Nephron (organoid): ENCODE results near the gene PERM1.

ENCODE experiments used
- H3K27ac Mint-ChIP-seq, 3 experiments: 2 replicates each; pipeline ENCODE4 v1.8.0; 2020; ENCODE audit warnings: mixed read lengths in 3 of 3, mild to moderate bottlenecking in 2 of 3, moderate library complexity in 1 of 3
- H3K27me3 Mint-ChIP-seq: 2 replicates; pipeline ENCODE4 v1.8.0; 2021; ENCODE audit warnings: low read depth, mild to moderate bottlenecking, moderate library complexity, mixed read lengths
- H3K36me3 Mint-ChIP-seq: 2 replicates; pipeline ENCODE4 v1.8.0; 2020; ENCODE audit warnings: low read depth, mixed read lengths
- H3K4me1 Mint-ChIP-seq: 2 replicates; pipeline ENCODE4 v1.8.0; 2020; ENCODE audit warnings: mixed read lengths
- H3K4me3 Mint-ChIP-seq, 3 experiments: 2 replicates each; pipeline ENCODE4 v1.8.0; 2020; ENCODE audit warnings: mild to moderate bottlenecking in 3 of 3, mixed read lengths in 3 of 3, moderate library complexity in 2 of 3
- H3K9me3 Mint-ChIP-seq: 2 replicates; pipeline ENCODE4 v1.8.0; 2020; ENCODE audit warnings: mixed read lengths
- TF ChIP-seq, protein P1 (sequence below), 3 experiments: fragments of 200-600 bp; sonication (generic); IDR thresholded peaks; one replicate each; pipeline ENCODE4 v1.5.0; 2021; ENCODE audit warnings: antibody characterized with exemption in 3 of 3; ENCODE audit not compliant: unreplicated experiment in 3 of 3

The PERM1 gene

DNA sequence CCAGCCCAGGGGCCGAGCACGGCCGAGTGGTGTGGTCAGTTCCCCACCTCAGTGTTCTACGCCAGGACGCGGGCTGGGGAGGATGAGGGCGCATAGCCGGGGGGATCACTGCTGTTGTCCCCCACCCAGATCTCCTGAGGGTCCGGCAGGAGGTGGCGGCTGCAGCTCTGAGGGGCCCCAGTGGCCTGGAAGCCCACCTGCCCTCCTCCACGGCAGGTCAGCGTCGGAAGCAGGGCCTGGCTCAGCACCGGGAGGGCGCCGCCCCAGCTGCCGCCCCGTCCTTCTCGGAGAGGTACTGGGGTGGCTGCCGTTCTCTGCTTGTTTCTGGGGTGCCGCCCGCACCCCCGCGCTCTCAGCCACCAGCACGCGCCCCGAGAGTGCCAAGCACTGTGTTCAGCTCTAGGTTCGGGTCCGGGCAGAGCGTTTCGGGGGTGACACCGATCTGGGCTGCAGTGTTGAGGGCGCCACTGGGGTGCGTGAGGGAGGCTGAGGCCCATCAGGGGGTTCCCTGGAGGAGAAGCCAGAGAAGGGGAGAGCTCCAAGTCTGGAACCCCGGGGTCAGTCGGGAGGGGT lies 40.8 kb downstream of the PERM1 start:
- TF ChIP-seq, protein P1, sequence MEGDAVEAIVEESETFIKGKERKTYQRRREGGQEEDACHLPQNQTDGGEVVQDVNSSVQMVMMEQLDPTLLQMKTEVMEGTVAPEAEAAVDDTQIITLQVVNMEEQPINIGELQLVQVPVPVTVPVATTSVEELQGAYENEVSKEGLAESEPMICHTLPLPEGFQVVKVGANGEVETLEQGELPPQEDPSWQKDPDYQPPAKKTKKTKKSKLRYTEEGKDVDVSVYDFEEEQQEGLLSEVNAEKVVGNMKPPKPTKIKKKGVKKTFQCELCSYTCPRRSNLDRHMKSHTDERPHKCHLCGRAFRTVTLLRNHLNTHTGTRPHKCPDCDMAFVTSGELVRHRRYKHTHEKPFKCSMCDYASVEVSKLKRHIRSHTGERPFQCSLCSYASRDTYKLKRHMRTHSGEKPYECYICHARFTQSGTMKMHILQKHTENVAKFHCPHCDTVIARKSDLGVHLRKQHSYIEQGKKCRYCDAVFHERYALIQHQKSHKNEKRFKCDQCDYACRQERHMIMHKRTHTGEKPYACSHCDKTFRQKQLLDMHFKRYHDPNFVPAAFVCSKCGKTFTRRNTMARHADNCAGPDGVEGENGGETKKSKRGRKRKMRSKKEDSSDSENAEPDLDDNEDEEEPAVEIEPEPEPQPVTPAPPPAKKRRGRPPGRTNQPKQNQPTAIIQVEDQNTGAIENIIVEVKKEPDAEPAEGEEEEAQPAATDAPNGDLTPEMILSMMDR (IDR thresholded peaks at IDR 0.05; ENCODE audit: unreplicated experiment in 3 of 3) = no peak
- H3K9me3 Mint-ChIP-seq = no peaks in the 10 kb centered on the region
- H3K36me3 Mint-ChIP-seq = peaks cover 17% of the 10 kb centered on the region
- H3K4me3 Mint-ChIP-seq = peak overlapping the region; percentile 79 to 82 (median 81)
- H3K4me1 Mint-ChIP-seq = peaks cover 34% of the 10 kb centered on the region
- H3K27ac Mint-ChIP-seq = peak overlapping the region; percentile 91 to 98 (median 93)
- peaks cover 17% of the 10 kb centered on the region for H3K27me3 Mint-ChIP-seq

DNA sequence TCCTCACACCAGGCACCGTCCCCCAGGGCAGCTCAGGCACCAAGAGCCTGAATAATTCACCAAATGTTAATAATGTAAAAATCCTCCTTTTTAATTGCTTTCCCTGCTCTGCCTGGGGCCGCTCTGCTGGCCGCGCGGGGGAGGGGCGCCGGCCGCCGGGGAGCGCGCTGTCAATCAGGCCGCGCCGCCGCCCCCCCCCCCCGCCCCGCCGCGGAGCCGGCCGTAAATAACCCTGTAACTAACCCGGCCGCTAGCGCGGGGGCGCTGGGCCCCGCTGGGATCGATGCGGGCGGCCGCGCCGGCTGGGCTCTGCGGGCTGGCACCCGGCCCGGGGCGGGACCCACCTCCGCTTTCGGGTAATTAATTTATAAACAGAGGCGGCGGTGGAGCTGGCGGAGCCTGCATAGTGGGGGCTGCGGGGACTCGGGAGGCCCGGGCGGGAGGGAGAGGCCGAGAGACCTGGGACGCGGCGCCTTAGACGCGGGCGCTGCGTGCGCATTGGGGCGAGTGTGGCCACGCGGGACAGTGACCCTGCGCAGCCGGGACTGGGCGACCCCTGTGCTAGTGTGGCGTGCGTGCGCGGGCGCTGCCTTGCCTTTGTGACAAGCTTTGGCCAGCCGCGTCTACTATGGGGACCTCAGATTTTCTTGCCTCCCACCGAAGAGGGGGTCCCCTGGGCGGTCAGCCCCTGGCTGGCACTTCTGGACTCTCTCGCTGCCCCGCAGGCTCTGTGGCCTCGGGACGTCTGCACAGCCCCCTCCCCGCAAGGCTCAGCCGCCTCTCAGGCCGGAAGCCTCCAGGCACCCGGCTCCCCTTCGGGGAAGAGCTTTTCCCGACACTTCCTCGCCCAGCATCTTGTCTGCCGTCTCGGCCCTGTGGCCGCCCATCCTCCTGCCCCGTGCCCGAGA lies 41.5 kb downstream of the PERM1 start:
- H3K4me3 Mint-ChIP-seq = peak overlapping the region; percentile 52 to 56 (median 54)
- peaks cover 33% of the 10 kb centered on the region for H3K4me1 Mint-ChIP-seq
- H3K36me3 Mint-ChIP-seq = peaks cover 11% of the 10 kb centered on the region
- H3K27ac Mint-ChIP-seq = peak overlapping the region; percentile 74 to 93 (median 91)
- peaks cover 21% of the 10 kb centered on the region for H3K27me3 Mint-ChIP-seq
- TF ChIP-seq, protein P1 (IDR thresholded peaks at IDR 0.05; ENCODE audit: unreplicated experiment in 3 of 3) = no peak
- H3K9me3 Mint-ChIP-seq = no peaks in the 10 kb centered on the region

DNA sequence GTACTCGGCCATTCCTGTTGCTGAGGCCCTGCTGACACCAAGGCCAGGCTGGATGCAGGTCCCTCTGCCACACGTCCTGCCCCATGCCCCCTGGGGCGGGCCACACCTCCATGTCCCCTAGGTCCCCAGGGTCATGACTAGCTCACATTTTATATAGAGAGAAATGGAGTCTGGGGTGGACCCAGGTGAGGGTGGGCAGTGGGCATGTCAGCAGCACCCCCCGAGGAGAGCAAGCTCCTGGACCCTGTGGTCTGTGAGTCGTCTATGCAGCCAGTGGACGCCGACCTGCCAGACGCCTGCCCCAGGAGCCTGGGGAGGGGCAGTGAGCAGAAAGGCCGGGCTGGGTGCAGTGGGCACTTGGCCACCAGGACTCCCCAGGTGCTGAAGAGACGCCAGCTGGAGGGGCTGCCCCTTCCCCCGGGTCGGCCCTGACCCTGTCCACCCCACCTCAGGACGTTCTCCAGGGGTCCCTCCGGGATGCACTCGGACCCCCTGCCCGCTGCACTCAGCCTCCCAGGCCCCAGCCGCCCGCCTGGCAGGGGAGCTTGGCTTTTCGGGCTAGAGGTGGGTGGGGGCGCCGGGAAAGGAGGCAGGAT lies 42.3 kb downstream of the PERM1 start:
- Mint-ChIP-seq H3K27me3 (peaks cover 26% of the 10 kb centered on the region), H3K27ac (peak overlapping the region; percentile 59 to 93 (median 91)), H3K9me3 (no peaks in the 10 kb centered on the region), H3K4me1 (peaks cover 35% of the 10 kb centered on the region), H3K4me3 (peak overlapping the region; percentile 9 to 38 (median 34)), H3K36me3 (peaks cover 6% of the 10 kb centered on the region)
- TF ChIP-seq, protein P1 (IDR thresholded peaks at IDR 0.05; ENCODE audit: unreplicated experiment in 3 of 3) = no peak

DNA sequence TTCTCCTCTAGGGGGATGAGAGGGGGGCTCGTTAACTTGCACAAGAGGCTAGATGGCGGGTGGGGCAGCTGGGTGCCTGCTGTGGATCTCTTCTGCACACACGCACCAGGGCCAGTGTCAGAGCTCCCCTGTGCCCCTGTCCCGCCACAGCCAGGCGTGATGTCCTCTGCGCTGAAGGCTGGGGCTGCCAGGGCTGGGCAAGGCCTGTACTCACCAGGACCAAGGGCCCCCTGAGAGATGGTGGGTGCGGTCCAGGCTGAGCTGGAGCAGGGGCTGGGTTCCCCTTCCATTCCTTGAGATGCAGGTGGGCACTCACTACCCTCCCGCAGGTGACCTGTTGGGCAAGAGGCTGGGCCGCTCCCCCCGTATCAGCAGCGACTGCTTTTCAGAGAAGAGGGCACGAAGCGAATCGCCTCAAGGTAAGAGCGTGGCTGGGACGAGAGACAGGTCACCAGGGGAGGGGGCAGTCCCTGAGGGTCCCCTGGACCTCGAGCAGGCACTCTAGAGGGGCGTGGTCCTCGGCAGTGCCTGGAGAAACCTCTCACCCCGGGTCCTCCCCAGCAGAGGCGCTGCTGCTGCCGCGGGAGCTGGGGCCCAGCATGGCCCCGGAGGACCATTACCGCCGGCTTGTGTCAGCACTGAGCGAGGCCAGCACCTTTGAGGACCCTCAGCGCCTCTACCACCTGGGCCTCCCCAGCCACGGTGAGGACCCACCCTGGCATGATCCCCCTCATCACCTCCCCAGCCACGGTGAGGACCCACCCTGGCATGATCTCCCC lies 43.0 kb downstream of the PERM1 start:
- peak overlapping the region; percentile 21 to 38 (median 34) for H3K4me3 Mint-ChIP-seq
- H3K27me3 Mint-ChIP-seq = peaks cover 23% of the 10 kb centered on the region
- H3K36me3 Mint-ChIP-seq = peaks cover under 1% of the 10 kb centered on the region
- peak overlapping the region; percentile 84 to 93 (median 85) for H3K27ac Mint-ChIP-seq
- peaks cover 28% of the 10 kb centered on the region for H3K4me1 Mint-ChIP-seq
- no peaks in the 10 kb centered on the region for H3K9me3 Mint-ChIP-seq
- TF ChIP-seq, protein P1 (IDR thresholded peaks at IDR 0.05; ENCODE audit: unreplicated experiment in 3 of 3) = peak in 1 of 3 experiments; percentile 15

DNA sequence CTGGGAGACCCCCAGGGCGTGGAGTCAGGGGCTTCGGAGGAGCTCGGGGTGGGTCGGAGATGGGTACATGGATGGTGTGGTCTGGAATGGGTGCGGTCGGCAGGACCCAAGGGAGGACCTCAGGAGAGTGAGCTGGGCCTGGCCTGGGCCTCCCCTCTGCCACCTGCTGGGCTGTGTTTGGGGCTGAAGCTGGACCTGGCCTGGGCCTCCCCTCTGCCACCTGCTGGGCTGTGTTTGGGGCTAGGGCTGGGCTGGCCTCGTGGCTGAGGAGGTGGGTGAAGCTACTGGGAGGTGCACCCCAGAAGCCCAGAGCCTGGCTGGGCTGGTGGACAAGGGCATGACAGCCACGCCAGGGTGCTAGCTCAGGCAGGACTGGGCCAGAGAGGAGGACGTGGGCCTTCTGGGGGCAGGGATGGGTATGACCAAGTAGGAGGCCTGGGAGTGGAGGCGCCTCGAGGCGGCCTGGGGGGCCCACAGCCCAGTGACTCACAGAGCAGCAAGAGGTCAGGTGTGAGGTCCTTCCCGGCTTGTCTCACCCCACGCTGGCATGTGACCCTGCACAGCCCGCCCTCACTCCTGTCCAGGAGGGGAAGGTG lies 43.7 kb downstream of the PERM1 start:
- H3K4me1 Mint-ChIP-seq = peaks cover 33% of the 10 kb centered on the region
- H3K27me3 Mint-ChIP-seq = peaks cover 27% of the 10 kb centered on the region
- no peaks in the 10 kb centered on the region for H3K36me3 Mint-ChIP-seq
- TF ChIP-seq, protein P1 (IDR thresholded peaks at IDR 0.05; ENCODE audit: unreplicated experiment in 3 of 3) = peak; percentile 41 to 45 (median 42)
- peak overlapping the region; percentile 84 to 85 (median 85) for H3K27ac Mint-ChIP-seq
- peak overlapping the region; percentile 21 to 47 (median 30) for H3K4me3 Mint-ChIP-seq
- H3K9me3 Mint-ChIP-seq = no peaks in the 10 kb centered on the region
